Body of pancreas (tissue), 4 donors: Measurements from ENCODE around the gene HDAC3. TPM values are rescaled to one million over a fixed set of nuclear protein-coding genes. Genes with fewer than 3 reads are reported as not detected.

Experiments
- ATAC-seq: fragments of 150-250 bp; one replicate; pipeline ENCODE4 v1.9.1; 2016
- DNase-seq, 4 donors: peaks; one replicate each; pipeline ENCODE4 v3.0.0-alpha.2; 2019
- H3K27ac ChIP-seq, 4 donors: fragments of 200-600 bp; sonication (generic); 1 replicate in 3 of 4; 2 replicates in 1 of 4; pipeline versions ENCODE4 v1.5.1 to v1.6.1; 2016 to 2019; ENCODE audit warnings: mild to moderate bottlenecking in 1 of 4, mixed read lengths in 1 of 4, moderate library complexity in 1 of 4
- H3K27me3 ChIP-seq, 2 donors: fragments of 200-600 bp; sonication (generic); one replicate each; pipeline ENCODE4 v1.6.0; 2016; ENCODE audit warnings: mild to moderate bottlenecking in 1 of 2
- H3K36me3 ChIP-seq, 2 donors: fragments of 200-600 bp; sonication (generic); replicated peaks in 1 of 2; 2 replicates each; pipeline ENCODE4 v1.5.1; 2016; ENCODE audit warnings: low read depth in 2 of 2; ENCODE audit not compliant: insufficient read depth in 1 of 2
- H3K4me1 ChIP-seq: fragments of 200-600 bp; sonication (generic); one replicate; pipeline ENCODE4 v1.6.0; 2016
- H3K4me3 ChIP-seq, 2 donors: fragments of 200-600 bp; sonication (generic); 1 replicate in 1 of 2; 2 replicates in 1 of 2; pipeline ENCODE4 v1.5.1; 2016 to 2019
- H3K9me3 ChIP-seq, 3 donors: fragments of 200-600 bp; sonication (generic); 1 replicate in 2 of 3; 2 replicates in 1 of 3; pipeline ENCODE4 v1.5.1; 2016
- CTCF ChIP-seq, 7 experiments: fragments of 450-650 bp in 4 of 7; fragments of 200-600 bp in 3 of 7; sonication (generic) in 3 of 7; IDR thresholded peaks; one replicate each; pipeline ENCODE4 v1.5.1; 2016 to 2019; ENCODE audit warnings: antibody characterized with exemption in 7 of 7
- POLR2A ChIP-seq, 3 donors: fragments of 450-650 bp; IDR thresholded peaks; one replicate each; pipeline ENCODE4 v1.6.1; 2016; ENCODE audit warnings: antibody characterized with exemption in 3 of 3, mild to moderate bottlenecking in 2 of 3
- WGBS, 2 donors: methylation state at CpG; one replicate each; pipeline ENCODE4 v1.1.5; 2017; 5-methylcytosine and 5-hydroxymethylcytosine counted together
- intact Hi-C: fragments of 100-400 bp; cut with DNase I; formaldehyde crosslinking; loops from one replicate; pipeline ENCODE4 v1.15.1; 2023
- total RNA-seq, 2 donors: library from RNA; depleted of rRNA; stranded (reverse); fragments of >200 nt; gene quantifications; one replicate each; pipeline ENCODE4 v1.1.0, GENCODE V29; 2016

Gene HDAC3
- total RNA-seq, 2 donors from 2014 or later = 42.8 to 63.8 TPM

- WGBS, 2 donors = 0% methylated on average over 19 to 47 of the region's 63 CpGs
- H3K4me1 ChIP-seq = peaks cover 29% of the 10 kb centered on the region
- H3K36me3 ChIP-seq = no peaks in the 10 kb centered on the region
- no peak for TF ChIP-seq POLR2A (IDR thresholded peaks at IDR 0.05)
- TF ChIP-seq CTCF (IDR thresholded peaks at IDR 0.05) = no peak
- no peaks in the 10 kb centered on the region for H3K27me3 ChIP-seq
- peak overlapping the region; percentile 66 to 78 (median 68) for H3K27ac ChIP-seq
- DNase-seq (peak in 2 of 4 donors; percentile 29 to 36), ATAC-seq (peak; percentile 30)
- peak overlapping the region; percentile 67 to 95 for H3K4me3 ChIP-seq
- intact Hi-C loops = no loop called here
- H3K9me3 ChIP-seq = no peaks in the 10 kb centered on the region
Observed at GRCh38 chr5:141637123-141637766, 596 bp upstream of the HDAC3 start.

- ATAC-seq = no peak
- TF ChIP-seq POLR2A (IDR thresholded peaks at IDR 0.05) = no peak
- no peak for TF ChIP-seq CTCF (IDR thresholded peaks at IDR 0.05)
- no peaks in the 10 kb centered on the region for H3K36me3 ChIP-seq
- WGBS, 2 donors = 3 to 5% methylated on average over 4 of the region's 4 CpGs
- intact Hi-C loops = no loop called here
- H3K27me3 ChIP-seq = no peaks in the 10 kb centered on the region
- peak overlapping the region; percentile 66 to 78 (median 68) for H3K27ac ChIP-seq
- H3K4me1 ChIP-seq = peaks cover 30% of the 10 kb centered on the region
- peak overlapping the region; percentile 67 to 95 for H3K4me3 ChIP-seq
- no peak for DNase-seq
- no peaks in the 10 kb centered on the region for H3K9me3 ChIP-seq
Observed at GRCh38 chr5:141636106-141636412, 590 bp downstream of the HDAC3 start.

GRCh38 chr5:141635646-141636045, 1.0 kb downstream of the HDAC3 start:
- ATAC-seq (no peak), DNase-seq (no peak)
- WGBS, 2 donors = 50 to 52% methylated on average over 7 of the region's 7 CpGs
- TF ChIP-seq CTCF (IDR thresholded peaks at IDR 0.05) (no peak), POLR2A (IDR thresholded peaks at IDR 0.05) (no peak)
- intact Hi-C loops = no loop called here
- Histone ChIP-seq H3K36me3 (no peaks in the 10 kb centered on the region), H3K4me1 (peaks cover 34% of the 10 kb centered on the region), H3K4me3 (no peak overlapping the region), H3K27ac (no peak overlapping the region), H3K27me3 (no peaks in the 10 kb centered on the region), H3K9me3 (no peaks in the 10 kb centered on the region)

GRCh38 chr5:141634720-141635119, 1.9 kb downstream of the HDAC3 start:
- no peak overlapping the region for H3K4me3 ChIP-seq
- no peak for DNase-seq
- no peak overlapping the region for H3K27ac ChIP-seq
- TF ChIP-seq CTCF (IDR thresholded peaks at IDR 0.05) = no peak
- no peak for TF ChIP-seq POLR2A (IDR thresholded peaks at IDR 0.05)
- H3K4me1 ChIP-seq = peaks cover 41% of the 10 kb centered on the region
- no peak for ATAC-seq
- H3K27me3 ChIP-seq = no peaks in the 10 kb centered on the region
- intact Hi-C loops = no loop called here
- H3K9me3 ChIP-seq = no peaks in the 10 kb centered on the region
- H3K36me3 ChIP-seq = no peaks in the 10 kb centered on the region
- WGBS, 2 donors = 84 to 96% methylated on average over 6 of the region's 6 CpGs

GRCh38 chr5:141633871-141634561, 2.6 kb downstream of the HDAC3 start:
- no peaks in the 10 kb centered on the region for H3K36me3 ChIP-seq
- no peak for ATAC-seq

More at GRCh38 chr5:141633871-141634561, 2.6 kb downstream of the HDAC3 start:
- 75 to 79% methylated on average over 5 of the region's 5 CpGs for WGBS, 2 donors
- intact Hi-C loops = no loop called here
- no peaks in the 10 kb centered on the region for H3K9me3 ChIP-seq
- no peak for TF ChIP-seq CTCF (IDR thresholded peaks at IDR 0.05)
- no peak for TF ChIP-seq POLR2A (IDR thresholded peaks at IDR 0.05)
- H3K27ac ChIP-seq = no peak overlapping the region
- H3K4me1 ChIP-seq = peaks cover 41% of the 10 kb centered on the region
- no peaks in the 10 kb centered on the region for H3K27me3 ChIP-seq
- DNase-seq = no peak
- no peak overlapping the region for H3K4me3 ChIP-seq
